NCI-H524 (cell line): Measurements from ENCODE around the gene LRP1B.
"Not testable (repeated sequence)": the region's sequence is repeated elsewhere in the genome, so short reads cannot be mapped to it uniquely, and the experiment has no call there.

Experiments
- DNase-seq, 2 experiments: peaks; one replicate each; lab custom pipeline; 2025; lab: John Stamatoyannopoulos, UW

Gene LRP1B

DNA sequence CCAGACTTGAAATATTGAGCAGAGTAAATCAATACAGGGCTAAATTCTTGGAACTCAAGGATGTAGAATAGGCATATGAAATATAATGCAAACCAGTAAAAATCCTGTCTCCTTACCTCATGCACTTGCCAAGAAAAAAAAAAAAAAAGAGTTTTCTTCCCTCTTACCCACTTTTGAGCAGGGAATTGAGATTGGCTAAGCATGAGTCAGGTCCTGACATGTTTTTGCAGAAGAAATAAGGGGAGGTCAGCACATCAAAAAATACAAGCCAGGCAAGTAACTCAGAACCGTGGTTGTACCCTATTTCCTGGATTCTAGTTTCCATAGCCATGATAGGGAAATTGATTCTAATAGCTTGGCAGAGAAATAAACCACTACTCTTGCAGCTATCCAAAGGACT lies 1526.7 kb downstream of the LRP1B start:
- DNase-seq = no peak

DNA sequence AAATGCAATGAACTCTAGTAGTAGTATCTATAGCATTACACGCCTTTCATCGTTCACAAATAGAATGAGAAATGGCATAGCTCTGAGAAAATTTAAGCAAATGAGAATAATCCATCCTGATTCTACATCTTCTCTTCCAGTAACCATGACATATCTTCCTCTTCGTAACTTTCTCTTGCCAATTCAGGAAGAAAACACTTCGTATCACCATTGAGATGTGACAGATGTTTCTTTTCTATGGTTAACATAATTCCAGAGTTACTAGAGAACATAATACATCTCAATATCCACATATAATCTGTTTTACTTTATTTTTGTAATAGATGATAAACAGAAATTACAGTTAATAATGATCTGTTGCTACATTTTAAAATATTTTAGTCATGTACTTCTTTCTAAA lies 1527.4 kb downstream of the LRP1B start:
- no peak for DNase-seq

DNA sequence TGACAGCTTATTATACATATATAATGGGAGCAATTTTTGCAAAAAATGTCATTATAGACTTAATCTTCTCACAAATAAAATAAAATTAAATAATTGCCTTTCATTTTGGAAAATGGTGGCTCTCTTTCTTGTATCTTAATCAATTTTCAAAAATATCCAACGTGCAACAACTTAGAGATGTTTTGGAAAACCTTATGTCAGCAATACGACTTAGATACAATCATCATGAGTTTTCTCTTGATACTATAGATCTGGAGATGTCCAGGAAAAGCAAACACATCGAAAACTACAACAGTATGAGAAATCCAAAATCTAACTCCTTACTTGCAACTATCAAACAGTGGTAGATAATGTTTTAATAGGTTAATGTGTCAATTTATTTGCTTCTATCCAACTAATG lies 1529.0 kb downstream of the LRP1B start:
- no peak for DNase-seq

DNA sequence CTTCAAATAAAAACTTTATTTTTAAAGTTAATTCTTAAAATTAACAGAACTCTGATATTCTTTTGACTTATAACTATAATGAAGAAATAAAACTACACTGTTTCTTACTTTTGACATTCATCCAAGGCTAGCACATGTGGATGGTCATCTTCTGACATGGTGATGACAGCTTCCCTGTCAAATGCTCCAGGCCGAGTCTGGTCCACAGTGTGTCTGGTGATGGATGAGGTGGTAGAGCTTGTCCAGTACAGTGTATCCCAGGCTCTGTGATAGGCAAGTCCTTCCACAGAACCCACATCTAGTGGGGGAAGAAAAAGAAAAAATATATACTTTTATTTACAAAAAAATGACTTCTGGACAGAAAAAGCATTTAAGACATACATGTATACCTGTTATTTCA lies 1529.5 kb downstream of the LRP1B start:
- DNase-seq = no peak

DNA sequence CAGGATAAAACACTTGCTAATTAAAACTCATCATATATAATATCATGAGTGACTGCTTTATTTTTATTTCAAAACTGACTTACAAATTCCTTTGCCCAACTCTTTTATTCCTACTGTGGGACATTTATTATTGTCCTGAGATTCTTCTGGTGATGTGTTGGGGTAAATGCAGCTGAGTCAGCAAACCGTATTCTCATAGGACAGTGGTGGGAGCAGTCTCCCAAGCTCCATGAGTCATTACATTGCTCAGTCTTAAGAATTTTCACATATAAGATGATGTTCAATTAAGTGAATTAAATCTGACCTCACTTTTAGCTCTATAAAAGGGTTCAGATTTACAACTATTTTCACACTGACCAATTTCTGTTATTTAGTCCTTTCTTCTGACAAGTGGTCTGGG lies 1530.7 kb downstream of the LRP1B start:
- no peak for DNase-seq

DNA sequence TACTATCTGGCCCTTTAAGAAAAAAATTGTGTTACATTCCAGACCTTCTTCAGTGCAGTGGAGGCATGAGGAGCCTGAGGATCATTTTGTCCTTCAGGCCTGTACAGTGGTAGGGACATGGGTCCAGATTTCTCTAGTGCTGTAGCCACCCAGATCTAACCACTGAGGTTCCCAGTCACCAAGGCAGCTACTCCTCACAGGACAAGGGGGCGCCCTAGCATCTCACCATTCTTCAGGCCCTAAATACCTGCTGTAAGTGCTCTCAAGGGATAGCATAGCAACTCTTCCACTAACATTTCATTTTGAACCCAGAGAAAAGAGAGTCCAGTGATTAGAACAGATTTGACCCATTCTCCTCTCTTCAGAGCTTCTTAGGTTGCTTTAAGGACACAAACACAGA lies 1533.0 kb downstream of the LRP1B start:
- DNase-seq = no peak

DNA sequence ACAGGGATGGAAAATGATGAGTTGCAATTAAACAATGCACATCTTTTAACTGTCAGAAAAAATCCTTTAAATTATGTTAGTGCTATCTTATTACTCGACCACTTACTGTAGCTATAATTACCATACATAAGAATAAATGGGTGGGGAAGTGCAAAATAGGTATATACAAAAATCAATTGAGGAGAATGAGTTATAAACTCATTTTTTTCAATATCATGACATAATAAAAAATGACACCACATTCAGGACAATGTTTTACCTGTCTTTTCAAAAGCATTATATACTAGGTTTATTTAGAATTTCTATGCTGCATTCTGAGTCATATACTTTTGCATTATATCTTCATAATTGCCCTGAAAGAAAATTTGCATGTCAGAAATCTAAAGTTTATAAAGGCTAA lies 1533.6 kb downstream of the LRP1B start:
- DNase-seq = no peak

DNA sequence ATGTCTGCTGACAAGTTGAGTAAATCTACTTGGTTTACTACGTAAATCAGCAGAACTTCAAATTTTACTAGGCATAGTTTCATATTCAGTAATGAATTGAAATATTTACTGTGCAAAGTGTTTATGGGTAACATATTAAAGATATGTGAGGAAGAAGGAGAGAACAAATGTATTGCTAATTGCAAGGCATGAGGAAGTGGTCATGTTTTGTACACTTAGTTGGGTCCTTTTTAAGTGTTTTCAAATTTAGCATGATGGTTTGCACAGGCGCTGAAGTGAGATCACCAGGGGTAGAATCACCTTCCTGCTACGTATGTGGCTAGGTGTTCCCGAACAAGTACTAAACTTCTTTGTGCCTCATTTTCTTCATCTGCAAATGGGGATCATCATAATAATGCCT lies 1534.4 kb downstream of the LRP1B start:
- DNase-seq = no peak

DNA sequence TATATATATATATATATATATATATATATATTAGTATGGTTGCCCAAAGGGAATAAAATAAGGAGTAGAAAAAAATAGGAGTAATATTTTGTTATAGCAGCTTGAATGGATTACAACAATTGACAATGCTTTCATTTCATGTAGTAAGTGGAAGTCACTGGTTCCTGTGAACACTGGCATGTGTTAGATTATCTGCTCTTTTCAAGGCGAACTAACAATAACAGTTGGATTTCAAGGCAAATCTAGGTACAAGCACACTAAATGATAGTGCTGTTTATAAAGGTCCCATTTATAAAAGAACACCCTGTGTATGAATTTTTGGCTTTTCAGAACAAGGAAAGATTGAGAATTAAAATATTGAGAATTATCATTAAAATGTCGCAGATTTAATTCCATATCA lies 1535.7 kb downstream of the LRP1B start:
- DNase-seq = peak in 1 of 2 experiments; percentile 18

DNA sequence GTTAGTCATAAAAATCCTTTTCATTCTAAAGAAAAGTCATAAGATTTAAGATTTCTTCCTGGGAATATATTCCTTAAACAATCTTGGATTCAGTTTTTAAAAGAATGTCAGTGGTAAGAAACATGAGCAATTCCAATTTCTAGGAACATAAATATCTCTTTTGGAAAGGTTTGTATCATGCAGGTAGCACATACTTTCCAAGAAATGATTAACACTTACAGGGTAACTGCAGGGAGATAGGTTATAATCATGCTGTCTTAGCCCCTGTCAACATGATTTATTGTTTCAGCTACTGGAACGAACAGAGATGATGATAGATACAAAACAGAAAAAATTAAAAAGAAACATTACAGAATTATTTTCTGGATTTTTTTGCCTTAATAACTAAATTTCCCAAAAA lies 1537.7 kb downstream of the LRP1B start:
- no peak for DNase-seq

DNA sequence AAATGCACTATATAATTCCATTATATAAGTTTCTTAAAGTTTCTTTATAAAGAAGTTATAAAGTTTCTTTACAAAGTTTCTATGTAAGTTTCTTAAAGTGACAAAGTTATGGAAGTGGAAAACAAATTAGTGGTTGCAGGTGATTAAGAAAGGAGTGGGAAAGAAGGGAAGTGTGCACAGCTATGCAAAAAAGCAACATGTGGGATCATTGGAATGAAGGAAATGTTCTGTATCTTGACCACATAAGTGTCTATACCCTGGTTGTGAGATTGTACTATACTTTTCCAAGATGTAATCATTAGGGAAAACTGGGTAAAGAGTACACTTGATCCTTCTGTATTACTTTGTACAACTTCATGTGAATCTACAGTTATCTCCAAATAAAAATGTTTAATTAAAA lies 1541.1 kb downstream of the LRP1B start:
- no peak for DNase-seq

DNA sequence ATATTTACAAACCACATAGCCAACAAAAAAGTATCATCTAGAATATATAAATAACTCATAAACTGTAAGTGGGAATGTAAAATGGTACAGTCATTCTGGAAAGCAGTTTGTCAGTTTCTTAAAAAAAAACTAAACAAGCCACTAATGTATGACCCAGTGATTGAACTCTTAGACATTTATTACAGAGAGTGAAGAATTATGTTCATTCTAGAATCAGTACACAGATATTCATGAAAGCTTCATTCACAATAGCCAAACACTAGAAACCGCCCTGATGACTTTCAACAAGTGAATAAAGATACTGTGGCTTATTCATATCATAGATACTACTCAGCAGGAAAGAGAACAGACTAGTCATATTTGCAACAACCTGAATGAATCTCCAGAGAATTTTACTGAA lies 1541.5 kb downstream of the LRP1B start:
- DNase-seq = no peak

DNA sequence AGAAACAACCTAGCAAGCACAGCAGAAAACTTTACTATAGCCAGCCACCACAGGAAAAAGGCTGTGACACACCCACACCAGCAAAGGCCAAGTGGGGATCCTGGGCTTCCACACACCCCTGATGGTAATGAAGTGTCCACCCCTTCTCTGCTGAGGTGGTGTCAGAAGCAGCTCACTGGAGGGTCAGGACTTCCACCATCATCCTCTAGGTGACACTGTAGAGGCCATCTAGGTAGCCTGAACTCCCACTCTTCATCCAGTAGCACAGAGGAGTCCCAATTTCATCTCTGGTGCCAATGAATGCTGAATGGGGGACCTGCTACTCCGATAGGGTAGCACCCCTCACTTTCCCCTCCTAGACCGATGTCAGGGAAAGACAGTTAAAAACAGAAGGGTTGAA lies 1544.4 kb downstream of the LRP1B start:
- DNase-seq = peak in 1 of 2 experiments; percentile 48

DNA sequence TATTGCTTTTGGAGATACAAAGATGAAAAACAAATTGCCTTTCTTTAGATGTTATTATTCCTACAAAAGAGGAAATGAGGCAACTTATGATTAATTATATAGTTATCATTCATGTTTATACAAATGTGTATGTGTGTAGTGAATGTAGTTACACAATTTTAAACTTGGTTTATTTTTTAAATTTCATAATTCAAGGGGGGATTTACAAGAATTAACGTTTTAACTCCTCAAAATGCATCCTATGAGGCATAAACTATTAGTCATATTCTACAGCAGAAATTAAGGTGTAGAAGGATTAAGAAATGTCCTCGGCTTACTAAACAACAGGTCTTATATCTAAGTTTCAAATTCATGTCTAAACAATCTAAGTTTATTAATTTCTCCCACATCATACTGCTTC lies 1545.8 kb downstream of the LRP1B start:
- DNase-seq = no peak

DNA sequence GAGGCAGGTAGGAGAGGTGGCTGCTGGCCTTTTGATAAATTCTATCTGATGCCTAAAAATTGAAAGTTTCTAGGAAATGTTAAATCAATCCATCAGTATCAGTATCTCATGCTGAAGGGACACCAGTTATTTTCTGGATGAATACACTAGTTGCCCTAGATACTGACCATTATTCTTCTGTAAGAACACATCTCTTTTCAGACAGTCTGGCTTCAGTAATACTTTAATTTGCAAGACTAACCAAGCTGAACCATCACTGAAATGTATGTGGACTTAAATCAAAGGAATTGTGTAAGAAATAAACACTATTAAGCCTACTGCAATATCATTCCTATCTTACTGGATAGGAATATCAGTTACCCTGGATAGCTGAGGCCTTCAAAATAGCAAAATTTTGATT lies 1546.3 kb downstream of the LRP1B start:
- DNase-seq = no peak

DNA sequence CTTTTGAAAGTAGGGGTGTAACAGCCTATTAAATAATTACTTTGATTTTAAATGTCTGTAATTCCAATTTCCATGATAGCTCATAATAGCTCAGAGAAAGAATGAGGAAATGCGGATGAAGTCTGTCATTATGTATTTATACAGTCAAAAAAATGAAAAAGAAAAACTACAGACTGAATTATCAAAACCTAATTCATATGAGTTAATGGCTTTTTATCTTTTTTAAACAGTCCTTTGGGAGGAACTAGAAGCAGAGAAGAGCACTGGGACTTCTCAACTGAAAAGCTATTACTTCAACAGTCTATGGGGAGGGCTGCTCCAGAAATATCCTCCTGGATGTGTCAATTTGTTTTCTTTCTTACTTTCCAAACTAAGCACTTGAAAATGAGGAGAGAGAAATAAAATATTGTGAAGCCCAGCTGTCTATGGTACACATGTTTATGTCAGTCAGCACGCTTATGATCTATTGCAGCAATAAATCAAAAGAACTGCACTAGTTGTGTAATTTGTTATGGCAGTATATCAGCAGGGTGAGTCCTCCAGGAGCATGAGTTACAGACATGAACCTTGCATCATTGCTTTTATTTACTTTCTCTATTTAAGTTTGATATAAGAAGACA lies 1550.2 kb downstream of the LRP1B start:
- no peak for DNase-seq

DNA sequence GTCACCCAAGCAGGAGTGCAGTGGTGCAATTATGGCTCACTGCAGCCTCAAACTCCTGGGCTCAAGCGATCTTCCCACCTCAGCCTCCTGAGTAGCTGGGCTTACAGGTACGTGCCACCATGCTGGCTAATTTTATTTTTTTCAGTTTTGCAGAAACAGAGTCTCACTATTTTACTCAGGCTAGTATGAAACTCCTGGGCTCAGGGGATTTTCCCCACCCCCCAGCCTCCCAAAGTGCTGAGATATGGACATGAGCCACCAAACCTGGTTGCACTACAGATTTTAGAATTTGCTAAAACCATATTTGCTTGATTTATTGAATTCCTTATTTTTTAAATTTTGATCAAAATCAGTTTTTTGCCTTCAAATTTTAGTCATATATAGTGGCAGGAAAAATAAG lies 1553.4 kb downstream of the LRP1B start:
- no peak for DNase-seq

DNA sequence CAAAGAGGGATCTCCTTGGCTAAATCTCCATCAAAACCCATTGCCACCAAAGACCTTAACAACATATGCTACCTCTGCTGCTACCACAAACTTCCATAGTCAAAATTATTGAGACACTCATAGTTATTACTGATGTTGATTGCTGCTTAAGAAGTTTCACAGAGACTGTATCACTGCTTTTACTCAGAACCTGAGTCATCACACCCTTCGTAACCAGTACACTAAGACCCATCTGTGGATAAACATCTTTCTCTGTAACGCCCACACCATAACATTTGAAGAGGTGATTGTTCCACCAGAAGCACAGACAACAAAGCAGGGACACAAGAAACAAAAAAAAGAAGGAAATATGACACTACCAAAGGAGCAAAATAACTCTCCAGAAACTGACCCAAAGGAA lies 1563.1 kb downstream of the LRP1B start:
- no peak for DNase-seq

DNA sequence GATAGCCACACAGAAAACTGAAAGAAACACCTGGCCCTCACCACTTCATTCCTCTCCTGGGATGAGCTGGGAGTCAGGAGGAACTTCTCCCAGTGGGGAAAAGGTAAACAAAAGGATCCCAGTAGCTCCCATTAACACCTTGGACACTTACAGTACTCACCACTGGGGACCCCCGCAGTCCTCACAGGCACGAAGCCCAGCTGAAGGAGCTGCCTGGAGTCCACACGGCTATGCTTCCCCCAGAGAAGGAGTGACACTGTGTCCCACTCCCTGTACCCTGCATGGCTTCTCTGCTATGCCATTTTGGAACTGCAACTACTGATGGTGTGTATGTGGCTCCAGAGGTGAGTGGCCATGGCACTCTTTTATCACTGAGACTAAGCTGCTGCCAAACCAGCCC lies 1565.1 kb downstream of the LRP1B start:
- no peak for DNase-seq

DNA sequence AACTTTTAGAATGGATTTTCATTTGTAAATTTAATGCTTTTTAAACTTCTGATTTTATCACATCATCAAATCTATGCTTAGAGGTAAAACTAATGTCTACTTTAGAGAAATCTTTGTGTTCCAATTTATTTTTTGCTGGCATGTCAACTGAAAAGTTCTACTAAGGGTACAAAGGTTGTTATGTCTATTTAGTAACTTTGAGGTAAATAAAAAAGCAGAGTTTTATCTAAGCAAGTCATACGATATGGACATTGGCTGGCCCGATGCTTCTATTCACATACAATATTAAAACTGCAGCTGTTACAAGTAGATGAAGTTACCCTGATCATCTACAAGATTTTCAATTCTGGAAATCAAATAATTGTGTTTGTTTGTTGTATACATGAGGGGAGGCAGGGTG lies 1575.1 kb downstream of the LRP1B start:
- no peak for DNase-seq

DNA sequence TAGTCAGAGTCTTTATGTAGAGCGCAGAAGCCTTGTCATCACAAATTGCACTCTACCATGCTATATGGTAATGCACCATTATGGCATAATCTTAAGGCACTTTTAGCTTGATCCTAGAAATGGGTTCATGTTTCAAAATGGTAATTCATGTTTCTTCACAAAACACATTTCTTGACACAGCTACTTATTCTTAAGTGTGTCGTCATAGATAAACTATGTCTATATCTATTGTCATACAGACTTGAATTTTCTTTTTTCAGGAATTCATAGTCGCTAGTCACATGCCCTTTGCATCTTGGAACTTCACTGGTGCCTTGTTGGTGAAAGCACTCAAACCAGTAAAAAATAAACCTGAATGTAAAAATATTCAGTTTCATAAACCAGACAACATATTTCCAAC lies 1578.2 kb downstream of the LRP1B start:
- no peak for DNase-seq

DNA sequence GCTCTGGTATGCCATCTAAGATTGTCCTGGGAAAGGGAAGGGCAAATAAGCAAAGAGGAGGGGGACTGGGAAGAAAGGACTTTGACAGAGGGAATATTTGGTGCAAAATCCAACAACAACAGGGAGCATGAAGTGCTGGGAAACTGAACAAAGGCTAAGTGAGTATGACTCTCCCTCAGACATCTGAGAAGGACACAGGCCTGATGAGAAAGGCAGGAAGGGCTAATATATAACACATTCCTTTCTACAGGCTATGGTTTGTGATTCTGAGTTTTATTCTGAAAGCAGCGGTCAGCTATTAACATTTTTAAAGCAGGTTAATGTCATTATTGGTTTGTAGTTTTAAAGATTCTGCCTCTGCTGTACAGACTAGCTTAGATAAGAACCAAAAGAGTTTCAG lies 1579.5 kb downstream of the LRP1B start:
- DNase-seq = no peak

DNA sequence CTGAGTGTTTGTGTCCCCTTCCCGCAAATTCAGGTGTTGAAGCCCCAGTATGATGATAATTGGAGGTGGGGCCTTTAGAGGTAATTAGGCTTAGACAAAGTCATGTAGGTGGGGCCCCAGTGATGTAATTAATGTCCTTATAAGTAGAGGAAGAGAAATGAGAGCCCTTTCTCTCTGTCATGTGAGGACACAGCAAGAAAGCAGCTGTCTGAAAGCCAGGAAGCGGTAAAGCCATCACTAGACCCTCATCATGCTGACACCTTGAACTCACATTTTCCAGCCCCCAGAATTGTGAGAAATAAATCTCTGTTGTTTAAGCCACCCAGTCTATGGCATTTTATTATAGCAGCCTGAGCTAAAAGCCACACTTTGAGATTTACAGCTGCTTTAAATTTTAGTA lies 1580.0 kb downstream of the LRP1B start:
- peak; percentile 32 to 72 for DNase-seq

DNA sequence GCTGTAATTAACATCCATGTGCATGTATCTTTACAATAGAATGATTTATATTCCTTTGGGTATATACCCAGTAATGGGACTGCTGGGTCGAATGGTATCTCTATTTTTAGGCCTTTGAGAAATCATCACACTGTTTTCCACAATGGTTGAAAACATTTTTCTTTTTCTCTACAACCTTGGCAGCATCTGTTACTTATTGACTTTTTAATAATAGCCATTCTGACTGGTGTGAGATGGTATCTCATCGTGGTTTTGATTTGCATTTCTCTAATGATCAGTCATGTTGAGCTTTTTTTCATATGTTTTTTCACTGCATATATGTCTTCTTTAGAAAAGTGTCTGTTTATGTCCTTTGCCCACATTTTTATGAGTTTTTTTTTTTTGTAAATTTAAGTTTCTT lies 1586.0 kb downstream of the LRP1B start:
- not testable (repeated sequence) for DNase-seq

DNA sequence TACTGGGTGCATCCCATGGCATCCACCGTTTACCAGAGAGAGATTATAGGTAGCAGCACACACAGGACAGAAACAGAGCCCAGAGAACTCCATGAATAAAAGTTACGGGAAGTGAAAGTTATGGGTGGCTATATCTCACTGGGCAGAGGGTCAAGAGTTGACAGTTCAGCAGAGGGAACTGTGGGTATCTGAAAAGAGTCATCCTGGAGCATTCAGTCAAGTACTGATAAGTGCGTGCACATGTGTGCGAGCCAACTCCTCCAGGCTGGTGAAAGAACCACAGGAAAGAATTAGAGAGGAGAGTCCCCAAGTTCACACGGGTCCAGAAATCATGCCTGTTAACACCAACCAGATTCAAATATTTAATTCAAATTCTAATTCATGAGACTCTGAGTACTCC lies 1588.2 kb downstream of the LRP1B start:
- no peak for DNase-seq
